Stimulated activated CD4-positive, alpha-beta T cell treated with anti-CD3 and anti-CD28 coated beads, Interleukin-2, amount 100 ng/mL, for 4 hours (primary cell): ENCODE data around the gene MACF1.
"Not testable (repeated sequence)": the region's sequence is repeated elsewhere in the genome, so short reads cannot be mapped to it uniquely, and the experiment has no call there.

Experiments used
- DNase-seq: peaks from one replicate; pipeline ENCODE4 v3.0.0-alpha.2; 2020; ENCODE audit warnings: low read depth

MACF1 gene

DNA sequence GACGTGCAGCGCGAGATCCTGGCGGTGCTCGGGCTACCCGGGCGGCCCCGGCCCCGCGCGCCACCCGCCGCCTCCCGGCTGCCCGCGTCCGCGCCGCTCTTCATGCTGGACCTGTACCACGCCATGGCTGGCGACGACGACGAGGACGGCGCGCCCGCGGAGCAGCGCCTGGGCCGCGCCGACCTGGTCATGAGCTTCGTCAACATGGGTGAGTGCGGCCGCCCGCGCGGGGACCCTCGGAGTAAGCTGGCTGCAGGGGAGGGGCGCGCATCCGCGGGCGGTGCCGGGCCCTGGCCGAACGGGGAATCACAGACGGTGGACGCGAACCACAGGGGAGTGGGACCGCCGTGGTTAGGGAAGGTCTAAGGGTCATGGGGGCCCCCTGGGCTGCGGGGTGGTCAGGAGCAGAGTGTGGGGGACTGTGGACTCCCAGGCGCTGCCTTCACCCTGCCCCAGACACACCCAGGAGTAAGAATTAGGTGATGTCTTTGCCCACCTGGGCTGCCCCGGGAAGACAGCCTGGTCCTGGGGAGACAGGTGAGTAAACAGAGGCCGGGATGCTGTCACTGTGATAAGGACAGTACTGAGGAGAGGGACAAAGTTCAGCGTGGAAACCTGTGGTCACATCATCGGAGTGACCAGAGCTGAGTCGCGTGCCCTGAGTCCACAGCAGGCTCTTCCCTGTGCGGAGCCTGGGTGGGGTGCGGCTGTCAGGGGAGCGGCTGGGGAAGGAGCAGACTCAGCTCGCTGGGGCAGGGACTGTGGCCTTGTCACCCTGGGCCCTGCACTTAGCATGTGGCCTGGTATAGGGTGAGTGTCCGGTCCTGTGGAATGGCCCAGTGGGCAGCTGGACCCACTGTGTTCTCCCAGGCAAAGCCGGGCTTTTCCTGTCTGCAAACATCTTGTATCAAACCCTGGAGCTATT is 287.9 kb downstream of the MACF1 start:
- not testable (repeated sequence) for DNase-seq

DNA sequence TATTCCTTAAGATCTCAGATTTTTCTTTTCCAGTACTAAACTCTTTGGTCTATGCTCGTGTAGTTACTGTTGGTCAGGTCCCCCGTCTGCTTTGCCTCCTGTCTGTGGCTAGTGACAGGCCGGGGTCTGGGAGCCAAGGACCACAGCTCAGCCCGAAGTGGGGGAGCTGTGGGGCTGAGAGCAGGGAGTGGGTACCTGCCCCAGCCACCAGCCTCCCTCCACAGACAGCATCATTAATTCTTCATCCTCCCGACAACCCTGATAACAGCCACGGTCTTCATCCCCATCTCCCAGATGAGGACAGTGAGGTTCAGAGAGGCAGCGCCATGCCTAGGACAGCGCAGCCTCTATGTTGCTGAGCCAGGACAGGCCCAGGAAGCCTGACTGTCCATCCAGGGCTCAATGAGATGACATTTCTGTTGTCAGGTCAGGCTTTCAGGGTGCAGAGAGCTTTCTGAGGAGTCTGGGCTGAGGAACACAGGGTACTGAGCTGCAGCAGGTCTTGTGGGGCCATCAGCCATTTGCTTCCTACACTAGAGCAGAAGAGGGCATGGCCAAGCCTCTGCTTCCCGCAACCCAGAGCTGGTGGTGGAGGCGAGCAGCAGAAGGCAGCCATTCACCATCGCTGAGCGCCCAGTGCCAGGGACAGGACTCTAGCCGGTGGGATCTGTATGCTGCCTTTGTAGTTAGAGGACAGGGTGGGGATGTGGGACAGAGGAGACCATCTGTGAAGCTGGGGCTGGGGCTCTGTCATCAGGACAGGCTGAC is 288.7 kb downstream of the MACF1 start:
- DNase-seq: not testable (repeated sequence)

DNA sequence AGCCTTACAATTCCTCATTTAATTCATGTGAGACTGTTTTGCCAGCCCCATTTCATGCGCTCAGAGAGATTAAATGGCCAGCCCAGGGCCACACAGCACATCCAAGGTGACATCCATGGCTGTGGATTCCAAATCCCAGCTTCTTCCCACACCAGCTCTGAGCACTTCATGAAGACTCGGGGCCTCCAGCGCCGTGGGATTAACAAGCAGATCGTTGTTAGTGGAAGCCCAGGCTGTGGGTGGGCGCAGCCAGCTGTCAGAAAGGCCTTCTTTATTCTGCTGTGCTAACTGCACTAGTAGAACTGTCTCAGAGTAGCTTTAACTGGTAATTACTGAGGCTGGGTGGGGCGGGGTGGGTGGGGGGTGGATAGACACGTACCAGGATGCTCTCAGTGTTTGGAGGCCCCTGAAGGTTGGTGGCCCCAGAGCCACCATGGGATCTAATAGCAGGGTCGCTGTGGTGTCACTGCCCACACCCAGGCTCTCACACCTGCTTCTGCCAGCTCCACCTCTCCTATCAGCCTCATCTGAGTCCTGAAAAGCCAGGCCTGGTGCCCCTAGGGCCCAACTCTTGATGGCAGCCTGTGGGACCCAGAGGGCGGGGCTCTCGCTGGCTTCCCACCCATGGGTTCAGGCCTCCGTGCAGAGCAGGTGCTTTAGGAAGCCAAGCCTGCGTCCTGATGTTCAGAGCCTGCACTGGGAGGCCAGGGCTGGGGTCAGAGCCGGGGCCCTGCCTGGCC is 290.3 kb downstream of the MACF1 start:
- DNase-seq: no peak

DNA sequence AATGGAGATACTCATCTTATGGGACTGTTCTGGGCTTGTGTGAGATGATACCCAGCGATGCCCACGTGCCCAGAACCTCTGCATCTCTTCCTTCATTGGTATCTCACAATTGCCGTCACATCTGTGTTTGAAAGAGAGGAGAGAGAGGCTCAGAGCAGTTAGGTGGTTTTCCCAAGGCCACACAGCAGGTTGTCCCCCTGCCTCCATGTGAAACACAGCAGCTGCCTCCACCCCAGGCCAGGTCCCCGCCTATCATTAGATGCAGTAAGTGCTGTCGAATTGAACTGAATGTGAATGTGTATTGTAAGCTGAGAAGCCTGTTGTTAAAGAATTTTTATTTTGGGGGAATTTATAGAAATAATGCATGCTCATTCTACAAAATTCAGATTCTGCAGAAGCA is 292.0 kb downstream of the MACF1 start:
- DNase-seq: not testable (repeated sequence)

DNA sequence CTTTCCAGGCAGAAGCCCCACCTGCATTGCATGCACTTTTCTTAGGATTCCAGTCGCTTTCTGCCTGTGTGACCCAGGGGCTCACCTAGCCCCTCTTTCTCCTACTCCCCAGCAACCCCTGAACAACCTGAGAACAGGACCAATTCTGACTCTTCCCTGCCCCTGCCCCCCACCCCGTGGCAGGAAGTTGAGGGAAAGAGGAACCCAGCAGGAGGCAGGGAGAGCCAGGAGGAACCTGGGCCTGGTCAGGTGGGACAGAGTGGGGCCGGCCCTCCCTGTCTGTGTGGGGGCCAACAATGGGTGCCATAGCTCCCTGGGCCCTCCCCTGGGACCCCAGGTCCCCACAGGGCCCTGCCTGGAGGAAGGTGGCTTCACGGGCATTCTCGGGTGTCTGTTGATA is 293.1 kb downstream of the MACF1 start:
- no peak for DNase-seq

DNA sequence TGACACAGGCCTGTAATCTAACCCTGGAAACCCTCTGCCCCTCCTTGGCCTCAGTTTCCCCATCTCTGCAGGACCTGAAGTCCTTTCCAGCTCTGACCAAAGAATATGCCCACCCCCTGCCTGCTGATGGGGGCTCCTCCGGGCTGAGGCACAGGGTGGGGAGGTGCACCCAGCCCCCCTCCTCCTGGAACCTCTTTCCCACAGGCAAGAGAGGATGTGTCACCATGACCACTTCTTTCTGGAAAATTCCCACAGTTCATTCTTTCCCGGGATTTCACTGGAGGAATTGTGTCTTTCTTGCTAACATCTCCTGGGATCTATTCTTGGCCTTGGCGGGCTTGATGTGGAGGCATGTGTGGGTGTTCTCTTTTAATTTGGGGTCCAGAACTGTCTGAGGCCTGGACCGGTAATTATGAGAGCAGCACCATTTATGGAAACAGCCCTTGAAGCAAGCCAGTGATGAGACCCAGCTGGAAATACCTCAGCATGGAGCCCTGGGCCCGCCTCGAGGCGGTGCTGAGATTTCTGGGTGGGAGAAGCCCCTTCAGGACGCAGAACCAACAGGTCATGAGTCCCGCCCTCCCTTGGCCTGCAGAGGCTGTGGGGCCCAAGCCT is 293.7 kb downstream of the MACF1 start:
- DNase-seq: not testable (repeated sequence)

- DNase-seq: not testable (repeated sequence)
These were observed 294.3 kb downstream of the MACF1 start for GRCh38 chr1:39498821-39499220.

DNA sequence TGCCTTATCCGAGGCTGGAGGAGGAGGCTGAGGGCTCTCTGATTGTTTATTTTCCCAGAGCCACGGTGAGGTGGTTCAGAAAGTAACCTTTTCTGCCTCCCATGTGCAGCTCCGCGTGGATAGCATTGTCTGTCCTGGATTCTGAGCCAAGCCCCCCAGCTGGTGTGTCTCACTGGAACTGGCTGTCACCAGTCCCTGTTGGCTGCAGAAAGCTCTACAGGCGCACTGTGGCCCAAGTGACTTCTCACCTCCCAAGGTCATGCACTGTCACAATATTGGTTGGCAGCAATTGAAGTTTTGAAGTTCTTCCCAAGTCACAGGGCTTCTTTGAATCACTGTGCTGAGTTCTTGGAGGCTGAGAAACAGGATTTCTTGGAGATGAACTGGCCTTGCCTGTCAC is 295.2 kb downstream of the MACF1 start:
- DNase-seq: no peak

- DNase-seq: no peak
These were observed 296.4 kb downstream of the MACF1 start for GRCh38 chr1:39500862-39501389.

DNA sequence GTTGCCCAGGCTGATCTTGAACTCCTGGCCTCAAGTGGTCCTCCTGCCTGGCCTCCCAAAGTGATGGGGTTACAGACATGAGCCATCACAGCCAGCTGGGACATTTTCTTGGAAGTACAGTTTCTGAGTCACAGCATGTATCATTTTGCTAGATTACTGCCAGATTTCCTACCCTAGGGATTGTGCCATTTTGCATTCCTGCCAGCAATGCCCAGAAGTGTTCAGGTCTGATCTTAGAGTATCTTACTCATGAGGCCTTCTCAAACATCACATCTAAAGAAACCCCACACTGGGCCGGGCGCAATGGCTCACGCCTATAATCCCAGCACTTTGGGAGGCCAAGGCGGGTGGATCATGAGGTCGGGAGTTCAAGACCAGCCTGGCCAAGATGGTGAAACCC is 297.2 kb downstream of the MACF1 start:
- DNase-seq: no peak

DNA sequence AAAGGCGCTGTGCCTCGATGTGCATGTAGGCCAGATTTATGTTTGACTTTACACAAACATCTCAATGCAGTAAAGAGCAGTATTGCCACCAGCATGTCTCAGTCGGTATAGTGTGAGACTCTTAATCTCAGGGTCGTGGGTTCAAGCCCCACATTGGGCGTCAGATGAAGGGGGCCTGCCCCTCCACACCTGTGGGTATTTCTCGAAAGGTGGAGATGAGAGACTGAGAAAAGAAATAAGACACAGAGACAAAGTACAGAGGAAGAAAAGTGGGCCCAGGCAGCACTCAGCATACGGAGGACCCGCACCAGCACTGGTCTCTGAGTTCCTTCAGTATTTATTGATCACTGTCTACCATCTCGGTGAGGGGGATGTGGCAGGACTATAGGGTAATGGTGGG is 299.9 kb downstream of the MACF1 start:
- not testable (repeated sequence) for DNase-seq

- no peak for DNase-seq
These were observed 300.8 kb downstream of the MACF1 start for GRCh38 chr1:39505289-39505688.

GRCh38 chr1:39507230-39507928 is 302.9 kb downstream of the MACF1 start:
- no peak for DNase-seq

DNA sequence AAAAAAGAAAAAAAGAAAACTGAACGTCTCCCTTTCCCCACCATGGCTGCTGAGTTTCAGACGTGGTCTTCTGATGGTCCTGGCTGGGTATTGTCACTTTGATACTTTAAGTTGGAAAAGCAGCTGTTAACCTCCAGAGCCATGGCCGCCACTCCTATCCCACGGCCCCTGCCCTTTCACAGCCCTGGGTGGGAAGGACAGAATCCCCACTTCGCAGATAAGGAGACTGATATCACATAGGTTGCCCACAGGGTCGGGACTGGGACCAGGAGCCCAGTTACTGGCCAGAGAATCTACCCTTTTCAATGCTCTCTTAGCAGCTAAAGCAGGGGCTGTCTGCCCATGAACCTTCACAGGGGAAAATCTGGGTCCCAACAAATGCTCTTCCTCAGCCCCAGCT is 303.8 kb downstream of the MACF1 start:
- DNase-seq: no peak

GRCh38 chr1:39508857-39509305 is 304.4 kb downstream of the MACF1 start:
- no peak for DNase-seq

- no peak for DNase-seq
These were observed 305.0 kb downstream of the MACF1 start for GRCh38 chr1:39509360-39510009.

GRCh38 chr1:39510570-39511186 is 306.2 kb downstream of the MACF1 start:
- DNase-seq: not testable (repeated sequence)

GRCh38 chr1:39511477-39511876 is 307.0 kb downstream of the MACF1 start:
- not testable (repeated sequence) for DNase-seq

DNA sequence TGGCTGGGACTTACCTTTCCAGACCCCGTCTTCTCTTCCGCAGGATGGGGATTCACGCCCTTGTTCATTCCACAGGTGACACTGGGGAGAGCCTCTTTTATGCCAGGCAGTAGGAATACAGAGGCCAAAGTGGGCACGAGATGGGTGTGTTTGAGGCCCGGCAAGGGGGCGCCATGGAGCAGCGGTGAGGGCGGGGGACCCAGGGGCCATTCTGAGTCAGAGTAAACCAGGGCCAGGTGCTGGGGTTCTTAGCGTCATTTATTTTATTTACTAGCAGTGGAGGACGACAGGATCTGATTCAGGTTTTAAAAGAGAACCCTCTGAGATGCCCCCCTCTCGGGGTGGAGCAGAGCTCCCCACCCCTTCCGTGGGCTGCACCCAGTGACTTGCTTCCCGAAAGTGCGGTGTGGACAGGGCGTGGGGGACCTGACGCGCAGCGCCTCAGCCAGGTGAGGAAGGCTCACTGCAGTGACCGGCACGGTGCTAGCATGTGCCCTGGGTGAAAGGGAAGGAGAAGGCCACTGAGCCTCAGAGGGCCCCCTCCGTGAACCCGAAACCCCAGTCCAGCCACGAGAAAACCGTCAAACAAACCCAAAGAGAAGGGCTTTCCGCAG is 307.8 kb downstream of the MACF1 start:
- DNase-seq: not testable (repeated sequence)
